ENCODE results near the gene MAPK8IP1.
"Not testable (repeated sequence)": the region's sequence is repeated elsewhere in the genome, so short reads cannot be mapped to it uniquely, and the experiment has no call there.

Gene MAPK8IP1

GRCh38 chr11:45894555-45895247, 9.2 kb downstream of the MAPK8IP1 start:
- TF ChIP-seq SUZ12 (IDR thresholded peaks at IDR 0.05; ENCODE audit: extremely low read depth, insufficient read depth, insufficient read length): no peak
- no peak for TF ChIP-seq YY1 (IDR thresholded peaks at IDR 0.05; ENCODE audit: insufficient read depth, insufficient read length)
- TF ChIP-seq ZNF274 (IDR thresholded peaks at IDR 0.05; ENCODE audit: low read depth, low read length): no peak
- H3K4me3 ChIP-seq (ENCODE audit: insufficient read length, low read depth): no peak overlapping the region
- H3K9ac ChIP-seq (ENCODE audit: insufficient read length, low read depth): no peak overlapping the region

DNA sequence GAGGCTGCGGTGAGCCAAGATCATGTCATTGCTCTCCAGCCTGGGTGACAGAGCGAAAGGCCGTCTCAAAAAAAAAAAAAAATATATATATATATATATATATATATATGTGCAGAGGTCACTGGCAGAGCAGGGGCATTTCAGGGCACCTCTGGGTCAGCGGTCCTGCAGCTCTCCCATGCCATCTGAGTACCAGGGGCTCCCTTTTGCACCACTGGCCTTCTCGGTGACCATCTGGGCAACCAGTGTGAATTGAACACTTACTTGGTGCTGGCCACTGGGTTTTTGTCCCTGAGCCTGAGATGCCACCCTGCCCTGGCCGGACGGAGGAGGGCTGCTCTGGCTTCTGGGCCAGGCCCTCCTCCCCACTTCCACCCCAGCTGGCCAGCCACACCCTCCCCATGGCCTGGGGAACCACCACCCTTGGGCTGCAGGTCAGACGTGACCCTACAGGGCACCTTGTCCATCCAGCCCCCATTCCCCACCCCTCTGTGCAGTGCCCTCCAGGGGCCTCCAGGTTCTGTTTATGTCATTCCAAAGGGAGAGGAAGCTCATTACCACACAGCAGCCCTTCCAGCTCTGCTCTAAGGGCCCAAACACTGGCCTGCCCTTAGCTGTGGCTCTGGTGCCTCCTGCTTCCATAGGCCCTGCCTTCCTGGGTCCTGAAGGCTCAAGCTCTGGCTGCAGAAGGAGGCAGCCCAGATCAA, 10.3 kb downstream of the MAPK8IP1 start:
- H3K27me3 ChIP-seq (ENCODE audit: insufficient read depth, insufficient read length): peaks cover 15% of the 10 kb centered on the region

More at GRCh38 chr11:45894555-45895247, 9.2 kb downstream of the MAPK8IP1 start:
- DNase-seq (ENCODE audit: low read depth, low spot score): no peak
- H3K4me1 ChIP-seq (ENCODE audit: insufficient read depth, insufficient read length): peaks cover 40% of the 10 kb centered on the region
- peaks cover 10% of the 10 kb centered on the region for H3K27me3 ChIP-seq (ENCODE audit: insufficient read depth, insufficient read length)
- H3K36me3 ChIP-seq (ENCODE audit: insufficient read depth, insufficient read length, low read length): no peaks in the 10 kb centered on the region
- H3K9me3 ChIP-seq (ENCODE audit: insufficient read depth, low read length): no peaks in the 10 kb centered on the region

GRCh38 chr11:45896422-45896984, 11.1 kb downstream of the MAPK8IP1 start:
- peak; percentile 76 for DNase-seq (ENCODE audit: low read depth, low spot score)
- TF ChIP-seq YY1 (IDR thresholded peaks at IDR 0.05; ENCODE audit: insufficient read depth, insufficient read length): no peak
- TF ChIP-seq SUZ12 (IDR thresholded peaks at IDR 0.05; ENCODE audit: extremely low read depth, insufficient read depth, insufficient read length): no peak
- no peak for TF ChIP-seq ZNF274 (IDR thresholded peaks at IDR 0.05; ENCODE audit: low read depth, low read length)
- Histone ChIP-seq H3K9ac (ENCODE audit: insufficient read length, low read depth) (peak overlapping the region; percentile 39), H3K4me1 (ENCODE audit: insufficient read depth, insufficient read length) (peaks cover 48% of the 10 kb centered on the region), H3K4me3 (ENCODE audit: insufficient read length, low read depth) (no peak overlapping the region), H3K9me3 (ENCODE audit: insufficient read depth, low read length) (no peaks in the 10 kb centered on the region), H3K27me3 (ENCODE audit: insufficient read depth, insufficient read length) (peaks cover 19% of the 10 kb centered on the region), H3K36me3 (ENCODE audit: insufficient read depth, insufficient read length, low read length) (no peaks in the 10 kb centered on the region)

More for the DNA sequence above, 10.3 kb downstream of the MAPK8IP1 start:
- peaks cover 41% of the 10 kb centered on the region for H3K4me1 ChIP-seq (ENCODE audit: insufficient read depth, insufficient read length)
- no peaks in the 10 kb centered on the region for H3K9me3 ChIP-seq (ENCODE audit: insufficient read depth, low read length)
- peak overlapping the region; percentile 39 for H3K9ac ChIP-seq (ENCODE audit: insufficient read length, low read depth)
- DNase-seq (ENCODE audit: low read depth, low spot score): no peak
- no peaks in the 10 kb centered on the region for H3K36me3 ChIP-seq (ENCODE audit: insufficient read depth, insufficient read length, low read length)
- H3K4me3 ChIP-seq (ENCODE audit: insufficient read length, low read depth): no peak overlapping the region
- no peak for TF ChIP-seq YY1 (IDR thresholded peaks at IDR 0.05; ENCODE audit: insufficient read depth, insufficient read length)
- TF ChIP-seq SUZ12 (IDR thresholded peaks at IDR 0.05; ENCODE audit: extremely low read depth, insufficient read depth, insufficient read length): no peak
- TF ChIP-seq ZNF274 (IDR thresholded peaks at IDR 0.05; ENCODE audit: low read depth, low read length): no peak

DNA sequence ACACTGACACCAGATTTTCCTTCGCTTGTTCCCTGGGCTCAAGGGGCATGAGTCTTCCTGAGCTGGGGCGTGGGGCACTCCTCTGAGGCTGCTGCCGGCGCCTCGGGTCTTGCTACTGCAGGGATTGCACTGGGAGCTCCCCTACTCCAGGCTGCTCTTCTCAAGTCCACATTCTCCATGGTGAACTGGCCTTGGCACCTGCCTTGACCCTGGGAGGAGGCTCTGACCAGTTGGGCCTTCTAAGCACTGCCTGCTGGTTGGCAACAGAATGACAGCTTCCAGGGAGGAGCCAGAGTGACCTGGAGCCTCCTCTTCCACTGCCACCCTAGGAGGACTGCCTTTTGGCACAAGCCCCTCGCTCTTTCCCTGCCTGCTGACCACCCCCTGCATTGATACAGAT, 12.1 kb downstream of the MAPK8IP1 start:
- H3K4me1 ChIP-seq (ENCODE audit: insufficient read depth, insufficient read length): peaks cover 54% of the 10 kb centered on the region
- H3K4me3 ChIP-seq (ENCODE audit: insufficient read length, low read depth): no peak overlapping the region
- H3K9ac ChIP-seq (ENCODE audit: insufficient read length, low read depth): no peak overlapping the region
- TF ChIP-seq YY1 (IDR thresholded peaks at IDR 0.05; ENCODE audit: insufficient read depth, insufficient read length) (no peak), SUZ12 (IDR thresholded peaks at IDR 0.05; ENCODE audit: extremely low read depth, insufficient read depth, insufficient read length) (no peak), ZNF274 (IDR thresholded peaks at IDR 0.05; ENCODE audit: low read depth, low read length) (no peak)
- H3K36me3 ChIP-seq (ENCODE audit: insufficient read depth, insufficient read length, low read length): peaks cover 2% of the 10 kb centered on the region
- H3K9me3 ChIP-seq (ENCODE audit: insufficient read depth, low read length): no peaks in the 10 kb centered on the region
- peaks cover 19% of the 10 kb centered on the region for H3K27me3 ChIP-seq (ENCODE audit: insufficient read depth, insufficient read length)
- DNase-seq (ENCODE audit: low read depth, low spot score): no peak

GRCh38 chr11:45899086-45899447, 13.6 kb downstream of the MAPK8IP1 start:
- no peak for DNase-seq (ENCODE audit: low read depth, low spot score)
- Histone ChIP-seq H3K9ac (ENCODE audit: insufficient read length, low read depth) (no peak overlapping the region), H3K4me3 (ENCODE audit: insufficient read length, low read depth) (no peak overlapping the region), H3K27me3 (ENCODE audit: insufficient read depth, insufficient read length) (peaks cover 19% of the 10 kb centered on the region), H3K4me1 (ENCODE audit: insufficient read depth, insufficient read length) (peaks cover 49% of the 10 kb centered on the region), H3K36me3 (ENCODE audit: insufficient read depth, insufficient read length, low read length) (peaks cover 17% of the 10 kb centered on the region), H3K9me3 (ENCODE audit: insufficient read depth, low read length) (no peaks in the 10 kb centered on the region)
- TF ChIP-seq SUZ12 (IDR thresholded peaks at IDR 0.05; ENCODE audit: extremely low read depth, insufficient read depth, insufficient read length): no peak

GRCh38 chr11:45899448-45900174, 14.2 kb downstream of the MAPK8IP1 start:
- peaks cover 45% of the 10 kb centered on the region for H3K4me1 ChIP-seq (ENCODE audit: insufficient read depth, insufficient read length)
- DNase-seq (ENCODE audit: low read depth, low spot score): peak; percentile 95
- H3K9ac ChIP-seq (ENCODE audit: insufficient read length, low read depth): peak overlapping the region; percentile 74

DNA sequence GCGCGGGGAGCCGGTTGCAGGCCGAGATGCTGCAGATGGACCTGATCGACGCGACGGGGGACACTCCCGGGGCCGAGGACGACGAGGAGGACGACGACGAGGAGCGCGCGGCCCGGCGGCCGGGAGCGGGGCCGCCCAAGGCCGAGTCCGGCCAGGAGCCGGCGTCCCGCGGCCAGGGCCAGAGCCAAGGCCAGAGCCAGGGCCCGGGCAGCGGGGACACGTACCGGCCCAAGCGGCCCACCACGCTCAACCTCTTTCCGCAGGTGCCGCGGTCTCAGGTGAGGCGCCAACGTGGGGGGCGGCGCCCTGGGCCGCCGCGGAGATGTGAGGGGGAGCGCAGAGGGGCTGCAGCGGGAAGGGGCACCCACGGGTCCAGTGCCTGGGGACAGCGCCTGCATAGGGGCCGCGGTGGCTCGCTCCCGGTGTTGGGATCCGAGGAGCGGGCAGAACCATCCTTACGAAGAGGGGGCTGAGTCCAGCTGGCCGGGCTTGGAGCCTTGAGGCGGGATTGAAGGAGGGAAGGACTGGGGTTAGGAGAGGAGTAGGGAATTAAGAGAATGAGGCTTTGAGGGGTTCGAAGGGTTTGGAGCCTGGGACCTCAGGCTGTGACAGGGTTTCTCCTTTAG, 14.8 kb downstream of the MAPK8IP1 start:
- peak overlapping the region; percentile 90 for H3K9ac ChIP-seq (ENCODE audit: insufficient read length, low read depth)
- peaks cover 19% of the 10 kb centered on the region for H3K27me3 ChIP-seq (ENCODE audit: insufficient read depth, insufficient read length)
- peaks cover 30% of the 10 kb centered on the region for H3K36me3 ChIP-seq (ENCODE audit: insufficient read depth, insufficient read length, low read length)
- DNase-seq (ENCODE audit: low read depth, low spot score); H3K9me3 ChIP-seq (ENCODE audit: insufficient read depth, low read length): not testable (repeated sequence)
- H3K4me3 ChIP-seq (ENCODE audit: insufficient read length, low read depth): peak overlapping the region; percentile 85
- peaks cover 41% of the 10 kb centered on the region for H3K4me1 ChIP-seq (ENCODE audit: insufficient read depth, insufficient read length)

More at GRCh38 chr11:45899448-45900174, 14.2 kb downstream of the MAPK8IP1 start:
- Histone ChIP-seq H3K36me3 (ENCODE audit: insufficient read depth, insufficient read length, low read length) (peaks cover 23% of the 10 kb centered on the region), H3K4me3 (ENCODE audit: insufficient read length, low read depth) (peak overlapping the region; percentile 40), H3K9me3 (ENCODE audit: insufficient read depth, low read length) (no peaks in the 10 kb centered on the region), H3K27me3 (ENCODE audit: insufficient read depth, insufficient read length) (peaks cover 19% of the 10 kb centered on the region)
- no peak for TF ChIP-seq SUZ12 (IDR thresholded peaks at IDR 0.05; ENCODE audit: extremely low read depth, insufficient read depth, insufficient read length)
- no peak for TF ChIP-seq YY1 (IDR thresholded peaks at IDR 0.05; ENCODE audit: insufficient read depth, insufficient read length)
- TF ChIP-seq ZNF274 (IDR thresholded peaks at IDR 0.05; ENCODE audit: low read depth, low read length): no peak
